GM12801 (cell line): ENCODE data around the gene MAGI2.

ENCODE experiments used
- CTCF ChIP-seq: IDR thresholded peaks from one replicate; pipeline ENCODE4 v1.5.1; 2011; ENCODE audit warnings: control low read depth; ENCODE audit not compliant: insufficient read length; ENCODE audit errors: extremely low read depth

The MAGI2 gene

DNA sequence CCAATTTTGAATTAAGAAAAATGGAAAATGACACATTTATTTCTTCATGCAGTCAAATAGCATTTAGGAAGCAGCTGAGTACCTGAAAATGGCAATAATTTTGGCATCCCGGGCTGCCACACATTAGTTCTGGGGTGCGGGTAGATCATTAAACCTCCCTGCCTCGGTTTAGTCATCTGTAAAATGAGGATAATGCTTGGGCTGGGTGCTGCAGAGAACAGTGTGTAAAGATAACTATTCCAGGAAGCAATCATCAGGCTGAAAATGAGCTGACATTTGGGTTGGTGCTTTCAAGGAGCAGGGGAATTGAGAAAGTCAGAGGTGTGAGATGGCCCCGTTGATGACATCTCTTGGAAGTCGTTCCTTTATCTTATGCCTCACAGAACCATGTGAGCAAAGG lies 887.7 kb downstream of the MAGI2 start:
- TF ChIP-seq CTCF = no peak

- no peak for TF ChIP-seq CTCF
Observed at GRCh38 chr7:78563191-78563590, 890.3 kb downstream of the MAGI2 start.

DNA sequence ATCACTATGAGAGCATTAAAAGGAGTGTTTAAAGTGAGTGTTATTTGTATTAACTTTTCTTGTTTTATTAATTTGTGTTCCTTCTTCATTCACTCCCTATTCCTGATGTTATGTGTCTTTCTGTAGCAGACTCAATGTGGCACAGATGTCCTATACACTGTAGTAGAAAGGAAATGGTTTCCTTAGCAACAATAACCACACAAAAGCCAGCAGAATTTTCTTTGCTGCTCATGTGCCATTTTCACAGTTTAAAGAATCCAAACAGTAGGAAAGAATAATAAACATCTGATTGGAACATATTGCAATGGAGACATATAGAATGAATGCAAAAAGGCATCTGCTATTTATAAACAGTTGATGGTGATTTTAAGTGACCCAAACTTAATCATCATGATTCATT lies 891.3 kb downstream of the MAGI2 start:
- no peak for TF ChIP-seq CTCF

DNA sequence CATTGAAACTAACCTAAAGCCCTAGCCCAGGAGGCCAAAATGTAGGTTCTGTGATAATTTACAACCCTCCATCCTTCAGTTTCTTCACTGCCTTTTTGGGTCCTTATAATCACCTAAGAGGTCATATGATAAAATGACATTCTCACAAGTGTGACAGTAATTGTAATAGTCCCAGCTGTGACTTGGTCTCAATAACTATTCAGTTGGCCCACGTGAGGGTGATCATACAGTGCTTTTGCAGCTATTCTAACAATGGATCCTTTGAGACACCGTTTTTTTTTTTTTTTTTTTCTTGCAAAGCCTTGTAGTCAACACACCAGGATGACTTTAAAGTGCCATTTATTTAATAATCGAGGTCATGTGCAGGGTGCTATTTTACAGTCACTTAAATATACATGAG lies 894.9 kb downstream of the MAGI2 start:
- TF ChIP-seq CTCF = no peak

GRCh38 chr7:78543976-78544375 lies 909.5 kb downstream of the MAGI2 start:
- no peak for TF ChIP-seq CTCF

- no peak for TF ChIP-seq CTCF
Observed at GRCh38 chr7:78542981-78543380, 910.5 kb downstream of the MAGI2 start.

DNA sequence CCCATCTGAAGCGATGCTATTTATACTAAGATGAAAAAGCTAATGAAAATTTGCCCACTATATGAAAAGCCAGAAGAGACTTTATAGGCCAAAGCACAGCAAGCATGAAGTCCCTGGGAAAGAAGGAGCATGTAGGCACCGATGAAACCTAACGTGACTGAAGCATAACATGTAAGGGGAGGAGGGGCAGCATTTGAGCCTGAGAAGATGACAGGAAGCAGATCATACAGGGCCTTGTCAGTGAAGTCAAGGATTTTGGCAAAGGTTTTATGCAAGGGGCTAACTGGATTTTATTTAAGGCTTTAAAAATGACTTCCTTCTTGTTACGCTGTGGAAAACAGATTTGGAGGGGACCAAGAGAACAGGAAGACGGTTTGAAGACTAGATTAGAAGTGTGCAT lies 910.9 kb downstream of the MAGI2 start:
- no peak for TF ChIP-seq CTCF

DNA sequence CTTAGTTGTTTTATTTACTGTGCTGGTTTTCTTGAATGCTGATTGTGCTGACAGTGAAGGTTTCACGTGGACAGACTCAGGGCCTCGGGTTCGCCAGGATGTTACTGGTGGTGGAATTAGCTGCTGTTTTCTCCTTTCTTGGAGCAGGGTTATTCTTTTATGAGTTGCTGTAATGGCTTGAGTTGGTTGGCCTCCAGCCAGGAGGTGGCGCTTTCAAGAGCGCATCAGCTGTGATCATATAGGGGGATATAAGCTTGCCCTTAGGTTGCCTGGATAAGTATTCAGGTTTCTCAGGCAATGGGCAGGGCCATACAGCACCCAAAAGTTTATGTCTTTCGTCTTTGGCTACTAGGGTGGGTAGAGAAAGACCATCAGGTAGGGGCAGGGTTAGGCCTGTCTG lies 913.6 kb downstream of the MAGI2 start:
- TF ChIP-seq CTCF = no peak
